Heart left ventricle (tissue), 16 donors: ENCODE data around the gene KCNG2. TPM values are rescaled to one million over a fixed set of nuclear protein-coding genes. Genes with fewer than 3 reads are reported as not detected.

Source experiments
- ATAC-seq, 4 donors: fragments of 200-7000 bp; cut with Tn5 transposase; one replicate each; pipeline ENCODE4 v1.9.1; 2020 to 2022; ENCODE audit warnings: moderate library complexity in 4 of 4, mild to moderate bottlenecking in 3 of 4, moderate number of reproducible peaks in 1 of 4
- DNase-seq, 5 donors: peaks; one replicate each; pipeline ENCODE4 v3.0.0-alpha.2; 2020
- H3K27ac ChIP-seq, 12 donors: fragments of 200-600 bp; sonication (generic) in 4 of 12; one replicate each; pipeline versions ENCODE4 v1.5.0 to v1.8.0; 2016 to 2022; ENCODE audit warnings: mild to moderate bottlenecking in 2 of 12
- H3K27me3 ChIP-seq, 9 donors: fragments of 200-600 bp; sonication (generic) in 2 of 9; one replicate each; pipeline versions ENCODE4 v1.5.1 to v1.8.0; 2016 to 2022; ENCODE audit warnings: mild to moderate bottlenecking in 3 of 9
- H3K36me3 ChIP-seq, 9 donors: fragments of 200-600 bp; sonication (generic) in 2 of 9; one replicate each; pipeline versions ENCODE4 v1.5.0 to v1.8.0; 2018 to 2022; ENCODE audit warnings: mild to moderate bottlenecking in 2 of 9
- H3K4me1 ChIP-seq, 12 donors: fragments of 200-600 bp; sonication (generic) in 4 of 12; one replicate each; pipeline versions ENCODE4 v1.5.0 to v1.8.0; 2016 to 2022; ENCODE audit warnings: mild to moderate bottlenecking in 3 of 12
- H3K4me3 ChIP-seq, 12 donors: fragments of 200-600 bp; sonication (generic) in 4 of 12; one replicate each; pipeline versions ENCODE4 v1.5.0 to v1.8.0; 2017 to 2022; ENCODE audit warnings: mild to moderate bottlenecking in 9 of 12, moderate library complexity in 4 of 12
- H3K9me3 ChIP-seq, 12 donors: fragments of 200-600 bp; sonication (generic) in 4 of 12; one replicate each; pipeline versions ENCODE4 v1.5.0 to v1.8.0; 2016 to 2022; ENCODE audit warnings: mild to moderate bottlenecking in 1 of 12
- POLR2A ChIP-seq, 2 donors: fragments of 450-650 bp; IDR thresholded peaks; one replicate each; pipeline ENCODE4 v1.6.1; 2017; ENCODE audit warnings: antibody characterized with exemption in 2 of 2, mild to moderate bottlenecking in 2 of 2, moderate library complexity in 2 of 2
- WGBS, 4 donors: extraction: QIAGEN DNeasy Blood & Tissue Kit in 2 of 4; methylation state at CpG; one replicate each; pipeline versions ENCODE4 v1.1.5 to v1.1.7; 2013 to 2018; 5-methylcytosine and 5-hydroxymethylcytosine counted together
- intact Hi-C, 10 donors: fragments of 100-400 bp; cut with DNase I; formaldehyde crosslinking; loops; one replicate each; pipeline versions ENCODE4 v1.11.1 to v1.14.2; 2022
- polyA plus RNA-seq, 2 donors: library from polyadenylated mRNA; stranded (reverse); fragments of 200-250 nt; gene quantifications; one replicate each; pipeline ENCODE4 v1.2.3, GENCODE V29; 2013
- total RNA-seq, 9 donors: library from RNA; depleted of rRNA in 2 of 9; stranded (reverse); fragments of >200 nt in 2 of 9; fragmentation: NEBNext Ultra II Directional in 3 of 9; extraction: Animal tissue kit (Norgen Biotek cat#: 25700) in 3 of 9; gene quantifications; one replicate each; pipeline versions ENCODE4 v1.1.0 to v1.2.4, GENCODE V29; 2016 to 2023
- TF ChIP-seq, protein P1 (sequence below), 12 donors: fragments of 200-600 bp; sonication (generic) in 4 of 12; IDR thresholded peaks; one replicate each; pipeline versions ENCODE4 v1.5.0 to v1.8.0; 2018 to 2022; ENCODE audit warnings: antibody characterized with exemption in 12 of 12, mild to moderate bottlenecking in 5 of 12
- donor health status: ischemic (EF 13 %, LVEDD 7.1; RV severe dilation, severe dysfunction).
- donor health status: healthy with polysubstance abuse.
- donor health status: DM: no; HTN: yes; CAD: no.
- donor health status: DM: no; HTN: no; CAD: no.
- donor health status: ischemic (EF 25% LVEDD 6.9; RV normal size, moderate dysfunction).
- donor health status: ischemic (EF 25% LVEDD 5.7; RV mildly dilated, moderate dysfunction).
- donor health status: healthy.
- donor health status: DM: yes; HTN: yes; CAD: no.
- donor health status: ischemic (EF 35%, LVEDD 5.7; RV mildly dilated, moderate dysfunction).
- donor health status: nonischemic (EF 11% LVEDD 7.7; RV severe dilation, severe dysfunction).
- donor health status: DM: yes; HTN: yes; CAD: no.
- donor health status: PGD.
- donor health status: ischemic (EF 29% LVEDD 5.4; RV normal size, mild dysfunction).
- donor health status: nonischemic (EF 23%, LVEDD 6.1; RV moderate dilation, normal function).

KCNG2 gene
- total and polyA plus RNA-seq, 11 donors: 0.07 to 1.5 (median 0.18) TPM; not detected in 8

DNA sequence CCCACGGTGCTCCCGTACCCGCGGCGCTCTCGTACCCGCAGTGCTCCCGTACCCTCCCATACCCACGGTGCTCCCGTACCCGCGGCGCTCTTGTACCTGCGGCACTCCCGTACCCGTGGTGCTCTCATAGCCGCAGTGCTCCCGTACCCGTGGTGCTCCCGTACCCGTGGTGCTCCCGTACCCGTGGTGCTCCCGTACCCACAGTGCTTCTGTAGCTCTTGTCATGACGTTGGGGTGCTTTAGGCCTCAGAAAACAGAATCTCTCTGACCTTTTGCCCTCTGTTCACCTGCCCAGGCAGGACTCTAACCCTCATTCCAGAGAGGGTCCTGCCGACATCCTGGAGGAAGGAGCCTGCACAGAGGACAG lies 118.4 kb downstream of the KCNG2 start:
- ATAC-seq (no peak), DNase-seq (no peak)
- 66 to 92% (median 78%) methylated on average over 26 of the region's 26 CpGs for WGBS, 4 donors
- H3K27me3 ChIP-seq: no peaks in the 10 kb centered on the region
- no peak overlapping the region for H3K27ac ChIP-seq
- TF ChIP-seq POLR2A (IDR thresholded peaks at IDR 0.05): no peak
- TF ChIP-seq, protein P1, sequence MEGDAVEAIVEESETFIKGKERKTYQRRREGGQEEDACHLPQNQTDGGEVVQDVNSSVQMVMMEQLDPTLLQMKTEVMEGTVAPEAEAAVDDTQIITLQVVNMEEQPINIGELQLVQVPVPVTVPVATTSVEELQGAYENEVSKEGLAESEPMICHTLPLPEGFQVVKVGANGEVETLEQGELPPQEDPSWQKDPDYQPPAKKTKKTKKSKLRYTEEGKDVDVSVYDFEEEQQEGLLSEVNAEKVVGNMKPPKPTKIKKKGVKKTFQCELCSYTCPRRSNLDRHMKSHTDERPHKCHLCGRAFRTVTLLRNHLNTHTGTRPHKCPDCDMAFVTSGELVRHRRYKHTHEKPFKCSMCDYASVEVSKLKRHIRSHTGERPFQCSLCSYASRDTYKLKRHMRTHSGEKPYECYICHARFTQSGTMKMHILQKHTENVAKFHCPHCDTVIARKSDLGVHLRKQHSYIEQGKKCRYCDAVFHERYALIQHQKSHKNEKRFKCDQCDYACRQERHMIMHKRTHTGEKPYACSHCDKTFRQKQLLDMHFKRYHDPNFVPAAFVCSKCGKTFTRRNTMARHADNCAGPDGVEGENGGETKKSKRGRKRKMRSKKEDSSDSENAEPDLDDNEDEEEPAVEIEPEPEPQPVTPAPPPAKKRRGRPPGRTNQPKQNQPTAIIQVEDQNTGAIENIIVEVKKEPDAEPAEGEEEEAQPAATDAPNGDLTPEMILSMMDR (IDR thresholded peaks at IDR 0.05): no peak
- no peaks in the 10 kb centered on the region for H3K4me1 ChIP-seq
- intact Hi-C loops: loop anchor here in 1 of 10 donors (10.0 kb wide), 1 partner anchor 541 kb away; no protein-coding TSS in a partner anchor
- H3K36me3 ChIP-seq: peaks cover 0 to 53% (median 23%) of the 10 kb centered on the region in 9 donors
- no peak overlapping the region for H3K4me3 ChIP-seq
- no peaks in the 10 kb centered on the region for H3K9me3 ChIP-seq

DNA sequence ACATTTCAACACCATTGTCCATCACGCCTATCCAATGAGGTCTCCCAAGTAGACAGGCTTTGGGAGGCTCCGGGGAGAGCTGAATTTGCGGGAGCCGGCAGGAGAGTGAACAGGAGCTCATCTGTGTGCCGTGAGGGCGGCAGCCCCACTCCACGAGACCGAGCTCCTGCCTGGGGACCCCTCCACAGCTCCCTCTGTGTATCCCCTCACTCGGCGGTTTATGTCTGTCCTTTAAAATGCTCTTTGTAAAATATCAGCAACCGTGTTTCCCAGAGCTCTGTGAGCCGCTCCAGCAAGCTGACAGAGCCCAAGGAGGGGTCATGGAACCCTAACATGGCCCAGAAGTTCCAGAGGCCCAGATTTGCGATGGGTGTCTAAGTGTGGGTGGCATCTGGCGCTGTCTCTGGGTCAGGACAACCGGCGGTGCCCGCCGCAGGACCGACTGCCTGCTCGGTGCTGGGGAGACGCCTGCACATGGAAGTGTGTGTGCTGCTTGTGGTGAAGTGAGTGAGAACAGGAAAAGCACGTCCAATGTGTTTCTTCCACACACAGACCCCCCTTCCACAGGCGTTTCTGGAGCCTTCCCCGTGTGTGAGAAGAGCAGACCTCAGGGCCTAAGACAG lies 118.9 kb downstream of the KCNG2 start:
- H3K9me3 ChIP-seq: no peaks in the 10 kb centered on the region
- no peak for ATAC-seq
- no peak overlapping the region for H3K4me3 ChIP-seq
- no peaks in the 10 kb centered on the region for H3K27me3 ChIP-seq
- peaks cover 0 to 52% (median 23%) of the 10 kb centered on the region in 9 donors for H3K36me3 ChIP-seq
- intact Hi-C loops: loop anchor here in 1 of 10 donors (10.0 kb wide), 1 partner anchor 542 kb away; no protein-coding TSS in a partner anchor
- H3K4me1 ChIP-seq: no peaks in the 10 kb centered on the region
- TF ChIP-seq, protein P1 (IDR thresholded peaks at IDR 0.05): no peak
- no peak for TF ChIP-seq POLR2A (IDR thresholded peaks at IDR 0.05)
- 96 to 99% (median 98%) methylated on average over 13 to 24 of the region's 24 CpGs for WGBS, 4 donors
- peak in 2 of 5 donors; percentile 13 to 38 for DNase-seq
- H3K27ac ChIP-seq: no peak overlapping the region

DNA sequence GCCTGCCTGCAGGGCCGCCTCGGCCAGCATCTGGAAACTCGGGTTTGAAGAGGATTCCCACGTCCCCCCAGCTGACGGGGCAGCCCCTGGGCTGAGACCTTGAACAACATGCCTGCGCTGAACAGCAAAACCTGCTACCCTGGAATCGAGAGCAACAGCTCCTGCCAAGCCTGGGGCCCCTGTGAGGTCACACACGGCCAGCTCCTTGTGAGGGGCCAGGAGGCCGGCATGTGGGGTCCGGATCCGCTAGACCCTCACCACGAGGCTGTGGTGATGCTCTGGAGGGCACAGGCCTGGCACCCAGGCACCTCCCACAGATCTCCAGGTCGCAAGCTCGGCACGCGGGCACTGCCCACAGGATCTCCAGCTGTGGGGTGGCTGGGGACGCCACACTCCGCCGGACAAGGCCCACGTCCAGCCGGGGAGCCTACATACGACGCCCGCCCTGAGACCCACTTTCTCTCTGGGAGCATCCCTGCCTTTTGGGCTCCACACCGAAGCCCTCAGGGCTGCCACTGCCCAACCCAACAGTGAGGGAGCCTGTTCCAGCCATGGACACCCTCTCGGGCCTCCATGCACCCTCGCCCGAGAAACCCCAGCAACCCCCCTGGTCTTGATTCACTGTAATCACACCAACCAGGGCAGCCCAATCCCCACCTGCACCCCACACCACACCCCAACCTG lies 119.6 kb downstream of the KCNG2 start:
- ATAC-seq (peak in 1 of 4 donors; percentile 7), DNase-seq (peak in 2 of 5 donors; percentile 13 to 42)
- Histone ChIP-seq H3K27me3 (no peaks in the 10 kb centered on the region), H3K9me3 (no peaks in the 10 kb centered on the region), H3K4me3 (no peak overlapping the region), H3K27ac (no peak overlapping the region), H3K4me1 (no peaks in the 10 kb centered on the region), H3K36me3 (peaks cover 0 to 53% (median 26%) of the 10 kb centered on the region in 9 donors)
- intact Hi-C loops: loop anchor here in 1 of 10 donors (10.0 kb wide), 1 partner anchor 543 kb away; no protein-coding TSS in a partner anchor
- TF ChIP-seq, protein P1 (IDR thresholded peaks at IDR 0.05): no peak
- no peak for TF ChIP-seq POLR2A (IDR thresholded peaks at IDR 0.05)
- WGBS, 4 donors: 96 to 99% (median 97%) methylated on average over 24 to 28 of the region's 28 CpGs
